Activated CD4-positive, CD25-positive, alpha-beta regulatory T cell treated with anti-CD3 and anti-CD28 coated beads, Interleukin-2, amount 50 U/mL, for 16 hours (primary cell): ENCODE results near the gene EGF.

ENCODE experiments used
- DNase-seq: peaks from one replicate; pipeline ENCODE4 v3.0.0-alpha.2; 2020; ENCODE audit warnings: low read depth, low spot score

The EGF gene

DNA sequence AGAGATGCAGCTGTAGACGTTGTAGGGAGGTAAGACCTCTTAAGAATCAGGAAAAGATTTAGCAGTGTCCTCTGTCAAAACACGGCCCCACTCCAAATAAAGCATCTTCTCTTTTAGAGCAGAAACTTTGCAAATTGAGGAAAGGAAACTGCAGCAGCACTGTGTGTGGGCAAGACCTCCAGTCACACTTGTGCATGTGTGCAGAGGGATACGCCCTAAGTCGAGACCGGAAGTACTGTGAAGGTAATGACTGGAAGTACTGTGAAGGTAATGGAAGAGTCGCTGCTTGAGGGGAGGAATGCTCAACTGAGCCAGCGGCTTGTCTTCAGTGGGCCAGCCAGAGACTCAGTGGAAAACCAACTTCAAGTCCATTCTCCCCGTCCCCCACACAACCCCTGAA, 46.5 kb downstream of the EGF start:
- no peak for DNase-seq

DNA sequence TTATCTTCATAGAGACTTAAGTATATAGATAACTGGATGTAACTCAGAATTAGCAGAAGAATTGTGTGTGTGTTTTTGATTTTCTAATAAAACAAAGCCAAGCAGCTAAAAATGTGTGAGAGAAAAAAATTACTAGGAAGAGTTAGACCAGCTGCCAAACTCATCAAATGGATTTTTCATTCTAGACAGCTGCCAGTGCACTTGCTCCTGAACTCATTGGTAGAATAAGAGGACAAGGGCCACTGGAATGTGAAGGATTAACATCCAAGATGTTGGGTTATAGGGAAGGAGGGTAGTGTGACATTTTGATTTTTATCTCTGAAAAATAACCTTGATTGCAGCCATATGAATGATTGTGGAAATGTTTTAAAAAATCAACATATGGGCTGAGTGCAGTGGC, 49.7 kb downstream of the EGF start:
- DNase-seq: no peak

DNA sequence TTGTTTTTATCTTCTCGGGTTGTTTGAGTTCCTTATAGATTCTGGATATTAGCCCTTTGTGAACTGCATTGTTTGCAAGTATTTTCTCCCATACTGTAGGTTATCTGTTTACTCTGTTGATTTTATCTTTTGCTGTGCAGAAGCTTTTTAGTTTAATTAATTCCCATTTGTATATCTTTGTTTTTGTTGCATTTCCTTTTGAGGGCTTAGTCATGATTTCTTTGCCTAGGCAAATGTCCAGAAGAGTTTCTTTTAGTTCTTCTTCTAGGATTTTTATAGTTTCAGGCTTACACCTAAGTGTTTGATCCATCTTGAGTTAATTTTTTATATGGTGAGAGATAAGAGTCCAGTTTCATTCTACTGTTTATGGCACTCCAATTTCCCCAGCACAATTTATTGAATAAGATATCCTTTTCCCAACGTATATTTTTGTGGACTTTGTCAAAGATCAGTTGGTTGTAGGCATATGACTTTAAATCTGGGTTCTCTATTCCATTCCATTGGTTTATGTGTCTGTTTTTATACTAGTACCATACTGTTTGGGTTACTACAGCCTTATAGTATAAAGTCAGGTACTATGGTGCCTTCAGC, 54.3 kb downstream of the EGF start:
- DNase-seq: no peak

DNA sequence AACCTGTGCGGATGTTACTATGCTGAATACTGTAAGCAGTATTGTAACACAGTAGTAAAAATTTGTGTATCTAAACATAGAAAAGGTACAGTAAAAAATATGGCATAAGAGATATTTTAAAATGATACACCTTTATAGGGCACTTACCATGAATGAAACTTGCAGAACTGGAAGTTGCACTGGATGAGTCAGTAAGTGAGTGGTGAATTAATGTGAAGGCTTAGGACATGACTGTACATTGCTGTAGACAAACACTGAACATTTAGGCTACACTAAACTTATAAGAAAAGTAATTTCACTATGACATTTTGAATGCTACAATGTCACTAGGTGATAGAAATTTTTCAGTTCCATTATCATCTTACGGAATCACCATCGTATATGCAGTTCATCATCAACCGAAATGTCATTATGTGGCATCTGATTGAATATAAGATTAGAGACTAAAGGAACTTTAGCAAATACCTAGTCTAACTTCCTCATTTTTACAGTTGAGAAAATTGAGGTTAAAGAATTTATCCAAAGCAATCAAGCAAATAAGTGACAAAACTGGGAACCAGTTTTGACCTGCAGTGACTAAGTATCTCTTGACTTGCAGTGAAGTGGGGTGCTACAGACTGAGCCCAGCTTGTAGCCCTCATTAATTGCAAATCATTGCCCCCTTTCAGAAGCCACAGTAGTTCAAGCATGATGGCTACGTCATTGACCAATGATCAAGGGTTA, 55.3 kb downstream of the EGF start:
- no peak for DNase-seq

DNA sequence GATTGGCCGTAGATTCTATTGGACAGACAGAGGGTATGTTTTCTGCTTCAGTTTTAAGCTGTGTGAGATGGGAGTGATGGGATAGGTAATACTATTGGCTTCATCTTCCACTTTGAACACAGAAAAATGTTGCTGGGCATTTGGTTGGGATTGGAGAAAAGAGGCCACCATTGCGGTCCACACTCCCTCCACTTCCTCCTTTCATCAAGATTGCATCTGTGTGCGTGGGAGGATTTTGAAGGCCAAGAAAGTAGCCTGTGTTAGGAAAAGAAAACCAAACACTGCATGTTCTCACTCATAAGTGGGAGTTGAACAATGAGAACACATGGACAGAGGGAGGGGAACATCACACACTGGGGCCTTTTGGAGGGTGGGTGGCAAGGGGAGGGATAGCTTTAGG, 56.4 kb downstream of the EGF start:
- DNase-seq: no peak

DNA sequence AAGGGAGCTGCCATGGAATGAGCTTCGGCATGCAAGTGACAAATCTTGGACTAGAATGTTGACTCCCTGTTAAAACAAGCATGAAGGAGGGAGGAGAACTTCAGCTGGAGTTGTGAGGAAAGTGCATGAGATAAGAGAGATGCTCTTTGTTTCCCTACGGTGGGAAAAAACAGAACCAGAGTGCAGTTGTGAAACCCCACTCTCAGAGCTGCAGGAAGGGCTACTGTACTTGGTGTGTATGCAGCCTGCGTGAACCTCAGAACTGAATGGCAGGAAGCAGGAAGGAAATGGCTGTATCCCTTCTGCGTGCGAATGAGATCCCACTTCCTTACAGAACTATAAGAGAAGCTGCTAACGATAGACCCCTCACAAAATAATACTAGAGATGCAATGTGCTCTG, 57.2 kb downstream of the EGF start:
- DNase-seq: no peak

DNA sequence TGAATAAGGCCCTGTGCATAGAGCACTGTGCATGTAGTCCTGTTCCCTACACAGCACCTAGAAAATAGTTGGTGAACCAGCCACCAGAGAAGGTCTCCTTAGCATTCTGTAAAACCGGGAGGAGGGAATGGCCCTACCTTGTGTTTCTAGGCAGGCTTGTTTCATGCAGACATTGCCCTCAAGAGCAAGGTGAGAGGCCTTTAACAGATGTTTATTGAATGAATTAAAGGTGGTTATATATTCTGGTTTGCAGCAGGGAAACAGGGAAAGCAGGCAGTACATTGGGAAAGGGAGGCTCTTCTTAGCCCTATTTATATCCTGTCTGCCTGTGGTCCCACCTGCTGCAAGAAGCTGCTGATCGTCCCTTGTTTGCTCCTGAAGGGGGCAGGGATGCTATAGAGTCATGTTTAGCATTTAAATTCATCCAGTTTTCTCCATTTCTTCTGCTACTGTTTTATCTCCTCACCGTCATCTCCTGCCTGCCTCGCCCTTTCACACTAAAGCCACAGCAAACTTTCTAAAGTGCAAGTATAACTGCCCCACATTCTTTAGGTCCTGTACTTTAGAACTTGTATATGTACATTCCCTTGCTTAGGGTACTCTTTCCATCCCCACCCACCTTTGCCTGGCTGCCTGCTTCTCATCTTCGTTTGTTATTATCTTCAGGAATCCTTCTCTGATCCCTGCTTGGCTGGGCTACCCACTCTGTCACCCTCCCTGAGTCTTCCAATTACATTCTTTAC, 60.3 kb downstream of the EGF start:
- DNase-seq: no peak

DNA sequence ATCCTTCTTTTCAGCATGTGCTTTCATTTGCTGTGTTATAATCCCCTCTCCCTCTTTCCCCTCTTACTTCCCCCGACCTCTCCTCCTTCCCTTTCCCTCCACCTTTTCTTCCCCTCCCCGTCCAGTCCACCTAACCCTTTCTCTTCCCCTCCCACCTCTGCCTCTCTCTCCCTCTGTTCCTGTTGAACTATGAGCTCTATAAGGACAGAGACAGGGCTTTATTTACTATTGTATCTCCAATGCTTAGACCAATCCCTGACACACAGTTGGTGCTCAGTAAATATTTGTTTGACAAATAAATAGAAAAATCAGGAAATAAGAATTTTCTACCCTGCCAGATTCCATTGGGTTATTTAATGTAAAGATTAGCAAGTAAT, 60.8 kb downstream of the EGF start:
- no peak for DNase-seq

DNA sequence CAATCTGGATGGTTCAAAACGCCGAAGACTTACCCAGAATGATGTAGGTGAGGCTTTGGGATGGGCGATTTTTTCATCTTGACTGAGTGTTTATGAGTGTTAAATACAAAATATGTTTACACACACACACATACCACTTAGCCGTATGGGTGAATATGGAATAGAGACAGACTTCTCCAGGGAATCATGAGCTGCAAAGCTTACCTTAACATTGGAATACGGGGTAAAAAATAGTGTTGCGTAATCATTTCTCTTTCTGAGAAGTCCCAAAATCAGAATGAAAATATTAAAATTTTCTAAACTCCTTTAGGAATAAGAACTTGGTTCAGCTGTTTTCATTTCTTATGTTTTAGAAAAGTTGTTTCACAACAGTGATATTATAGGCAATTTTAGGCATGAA, 63.5 kb downstream of the EGF start:
- DNase-seq: no peak

DNA sequence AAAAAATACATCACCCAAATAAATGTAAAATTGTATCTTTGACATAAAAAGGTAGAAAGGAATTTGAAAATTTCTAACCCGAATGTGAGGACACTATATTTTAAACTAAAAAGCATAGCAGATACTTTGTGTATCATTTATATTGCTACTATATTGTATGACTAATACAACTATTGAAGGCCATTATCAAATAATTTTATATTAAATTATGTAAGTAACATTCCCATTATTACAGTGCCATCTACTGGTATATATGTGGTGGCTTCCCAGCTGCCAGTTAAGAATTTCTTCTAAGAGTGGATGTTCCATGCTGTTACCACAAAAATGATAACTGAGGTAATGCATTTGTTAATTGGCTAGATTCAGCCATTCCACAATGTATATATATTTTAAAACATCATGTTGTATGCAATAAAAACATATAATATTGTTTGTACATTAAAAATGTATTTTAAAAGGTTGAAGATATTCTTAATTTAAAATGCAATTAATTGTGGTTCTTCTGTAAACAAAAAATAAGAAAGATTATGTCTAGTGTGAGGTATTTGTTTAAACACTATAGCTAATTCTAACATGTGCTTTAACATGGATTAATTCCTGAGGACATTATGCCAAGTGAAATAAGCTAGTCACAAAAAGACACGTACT, 65.3 kb downstream of the EGF start:
- no peak for DNase-seq

DNA sequence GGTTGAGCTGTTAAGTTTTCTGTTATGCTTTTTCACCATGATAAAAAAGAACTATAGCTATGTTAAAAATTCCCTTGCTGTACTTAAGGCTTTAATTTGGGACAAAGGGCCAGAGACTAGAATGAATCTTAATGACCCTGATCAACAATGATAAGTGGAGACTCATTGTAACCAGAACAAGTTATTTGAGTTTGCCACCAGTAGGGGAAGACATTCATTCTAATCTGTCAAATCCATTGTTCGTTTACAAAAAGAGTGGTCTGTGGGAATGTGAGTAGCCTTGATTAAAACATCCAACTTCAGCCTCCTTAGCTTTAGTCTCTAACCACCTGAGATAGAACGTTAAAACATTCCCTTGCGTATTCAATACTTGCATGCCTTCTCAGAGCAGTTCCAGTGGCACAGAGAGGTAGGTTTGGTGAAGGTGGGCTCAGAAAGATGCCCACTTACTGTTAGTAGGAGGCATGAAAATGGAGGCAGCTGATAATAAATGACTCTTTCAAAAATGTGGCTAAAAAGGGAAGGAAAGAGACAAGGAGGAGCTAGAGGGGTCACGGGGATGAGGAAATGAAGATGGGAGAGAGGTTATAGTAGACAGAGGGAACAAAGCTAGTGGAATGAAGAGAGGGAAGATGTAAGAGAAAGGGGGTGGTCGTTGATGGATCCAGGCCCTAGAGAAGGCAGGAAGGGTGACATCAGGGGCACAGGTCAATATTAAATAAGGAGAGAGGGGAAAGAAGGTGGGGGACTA, 66.2 kb downstream of the EGF start:
- no peak for DNase-seq

DNA sequence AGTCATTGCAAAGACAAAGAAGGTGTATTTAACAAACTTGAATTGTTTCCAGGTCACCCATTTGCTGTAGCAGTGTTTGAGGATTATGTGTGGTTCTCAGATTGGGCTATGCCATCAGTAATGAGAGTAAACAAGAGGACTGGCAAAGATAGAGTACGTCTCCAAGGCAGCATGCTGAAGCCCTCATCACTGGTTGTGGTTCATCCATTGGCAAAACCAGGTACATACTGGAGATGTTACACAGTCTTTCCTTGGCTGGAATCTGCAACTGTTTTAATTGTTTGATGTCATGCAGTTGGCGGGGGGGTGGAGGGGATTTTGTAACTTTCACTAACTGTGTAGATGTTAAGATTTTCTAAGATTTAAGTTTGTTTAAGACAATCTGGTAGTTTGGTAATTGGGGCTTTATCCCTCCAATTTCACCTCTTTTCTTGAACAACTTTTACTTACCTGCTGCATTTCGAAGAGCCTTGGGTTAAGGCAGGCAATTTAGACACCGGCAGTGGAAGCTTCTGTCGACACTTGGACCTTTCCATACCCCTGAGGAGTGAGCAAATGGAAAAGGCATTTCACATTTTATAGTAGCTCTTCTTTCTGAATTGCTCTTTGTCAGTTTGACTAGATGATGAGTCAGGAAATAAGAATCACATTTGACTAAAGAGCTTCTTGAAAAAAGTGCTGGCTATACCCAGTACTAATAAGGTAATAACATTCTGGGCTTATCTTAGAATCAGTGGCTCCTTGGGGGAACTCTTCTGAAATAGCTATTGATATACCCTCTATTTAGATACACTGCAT, 67.4 kb downstream of the EGF start:
- no peak for DNase-seq

DNA sequence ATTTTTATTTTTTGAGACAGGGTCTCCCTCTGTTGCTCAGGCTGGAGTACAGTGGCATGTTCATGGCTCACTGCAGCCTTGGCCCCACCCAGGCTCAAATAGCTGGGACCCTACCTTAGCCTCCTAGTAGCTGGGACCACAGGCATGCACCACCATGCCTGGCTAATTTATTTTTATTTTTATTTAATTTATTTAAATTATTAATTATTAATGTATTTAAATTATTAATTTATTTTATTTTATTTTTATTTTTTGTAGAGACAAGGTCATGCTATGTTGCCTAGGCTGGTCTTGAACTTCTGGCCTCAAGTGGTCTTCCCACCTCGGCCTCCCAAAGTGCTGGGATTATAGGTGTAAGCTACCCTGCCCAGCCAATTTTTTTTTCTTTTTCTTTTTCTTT, 69.3 kb downstream of the EGF start:
- DNase-seq: no peak

DNA sequence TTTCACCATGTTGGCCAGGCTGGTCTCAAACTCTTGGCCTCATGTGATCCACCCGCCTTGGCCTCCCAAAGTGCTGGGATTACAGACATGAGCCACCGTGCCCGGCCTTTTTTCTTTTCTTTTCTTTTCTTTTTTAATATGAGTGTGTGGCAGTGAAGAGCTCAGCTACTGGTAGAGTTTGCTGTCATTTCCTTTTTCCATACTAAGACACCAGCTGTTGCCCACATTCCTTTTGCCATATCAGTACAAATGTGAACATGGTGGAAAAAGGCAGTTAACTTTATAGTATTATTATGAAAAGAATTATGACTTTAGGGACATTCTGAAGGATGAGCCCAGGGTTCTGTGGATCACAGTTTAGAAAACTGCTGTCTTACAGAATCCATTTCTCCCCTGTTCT, 69.8 kb downstream of the EGF start:
- DNase-seq: no peak

DNA sequence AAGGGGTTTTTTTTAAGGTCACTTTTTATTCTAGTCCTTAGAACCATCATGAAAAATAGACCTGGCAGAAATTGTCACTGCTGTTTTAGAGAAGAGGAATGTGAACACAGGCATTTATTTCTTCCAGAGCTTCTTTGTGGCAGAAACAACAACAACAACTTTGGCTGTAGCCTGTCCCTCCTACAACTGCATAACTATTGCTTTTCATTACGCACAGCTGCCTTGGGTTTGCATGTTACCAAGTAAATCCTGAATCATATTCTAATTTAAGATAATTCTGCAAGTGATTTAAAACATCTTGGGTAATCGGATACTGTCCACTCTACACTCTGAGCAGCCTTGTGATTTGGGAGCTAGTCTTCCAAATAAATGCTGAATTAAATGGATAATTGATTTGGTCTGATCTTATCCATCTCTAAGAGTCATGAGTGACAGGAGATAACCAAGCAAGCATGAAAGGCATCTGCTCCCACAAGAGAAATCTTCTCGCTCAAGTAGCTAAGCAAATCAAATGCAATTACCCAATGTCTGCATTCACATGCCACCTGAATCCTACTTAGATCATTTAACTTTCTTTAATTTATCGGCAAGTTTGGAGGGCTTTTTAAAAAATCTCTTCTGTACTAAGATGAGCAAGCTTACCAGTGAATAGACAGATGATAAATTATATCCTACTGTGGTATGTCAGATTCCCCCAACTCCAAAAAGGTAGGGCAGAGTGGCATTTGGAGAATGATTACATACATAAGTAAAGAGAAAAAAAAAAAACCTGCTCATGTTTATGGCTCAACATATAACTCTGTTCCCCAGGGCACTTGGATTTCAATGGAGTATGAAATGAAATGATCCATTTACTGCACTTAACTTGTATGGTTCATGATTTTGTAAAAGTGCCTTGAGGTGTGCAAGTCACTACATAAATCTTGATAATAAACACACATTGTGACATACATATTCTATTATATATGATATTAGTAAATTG, 73.6 kb downstream of the EGF start:
- DNase-seq: no peak

DNA sequence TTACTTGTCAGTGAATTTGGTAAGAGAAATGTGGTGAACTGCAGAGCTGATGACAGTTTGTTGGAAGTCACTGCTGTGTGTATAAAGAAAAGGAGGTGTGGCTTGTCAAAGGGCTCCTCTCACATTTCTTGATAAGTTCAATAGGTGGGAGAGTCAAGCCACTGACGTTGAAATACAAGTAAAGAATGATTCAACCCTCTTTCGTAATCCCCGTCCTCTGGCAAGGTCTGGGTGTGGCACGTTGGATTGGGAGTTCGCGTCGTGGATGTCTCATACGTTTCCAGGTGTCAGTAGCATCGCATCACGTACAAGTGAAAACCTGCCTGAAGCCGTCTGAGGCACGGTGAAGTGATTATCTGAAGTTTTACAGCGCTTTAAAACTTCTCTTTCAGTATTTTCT, 76.4 kb downstream of the EGF start:
- no peak for DNase-seq

DNA sequence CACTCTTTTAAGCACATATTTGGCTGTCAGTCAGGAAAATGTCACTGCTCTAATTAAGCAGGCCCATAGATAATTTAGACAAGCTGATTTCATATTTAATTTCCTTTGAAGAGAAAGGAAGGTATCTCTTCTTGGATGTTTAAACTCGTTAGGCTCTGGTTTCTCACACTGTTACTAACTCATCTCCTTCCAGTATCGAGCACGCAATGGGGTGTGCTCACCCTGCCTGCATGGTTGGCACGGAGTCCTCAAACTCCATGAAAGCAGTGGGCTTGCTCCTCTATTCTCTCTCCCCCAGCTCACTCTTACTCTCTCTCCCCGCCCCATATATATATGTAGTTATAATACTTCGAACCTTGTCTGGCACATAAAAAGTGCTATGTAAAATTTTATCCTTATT, 76.9 kb downstream of the EGF start:
- no peak for DNase-seq

DNA sequence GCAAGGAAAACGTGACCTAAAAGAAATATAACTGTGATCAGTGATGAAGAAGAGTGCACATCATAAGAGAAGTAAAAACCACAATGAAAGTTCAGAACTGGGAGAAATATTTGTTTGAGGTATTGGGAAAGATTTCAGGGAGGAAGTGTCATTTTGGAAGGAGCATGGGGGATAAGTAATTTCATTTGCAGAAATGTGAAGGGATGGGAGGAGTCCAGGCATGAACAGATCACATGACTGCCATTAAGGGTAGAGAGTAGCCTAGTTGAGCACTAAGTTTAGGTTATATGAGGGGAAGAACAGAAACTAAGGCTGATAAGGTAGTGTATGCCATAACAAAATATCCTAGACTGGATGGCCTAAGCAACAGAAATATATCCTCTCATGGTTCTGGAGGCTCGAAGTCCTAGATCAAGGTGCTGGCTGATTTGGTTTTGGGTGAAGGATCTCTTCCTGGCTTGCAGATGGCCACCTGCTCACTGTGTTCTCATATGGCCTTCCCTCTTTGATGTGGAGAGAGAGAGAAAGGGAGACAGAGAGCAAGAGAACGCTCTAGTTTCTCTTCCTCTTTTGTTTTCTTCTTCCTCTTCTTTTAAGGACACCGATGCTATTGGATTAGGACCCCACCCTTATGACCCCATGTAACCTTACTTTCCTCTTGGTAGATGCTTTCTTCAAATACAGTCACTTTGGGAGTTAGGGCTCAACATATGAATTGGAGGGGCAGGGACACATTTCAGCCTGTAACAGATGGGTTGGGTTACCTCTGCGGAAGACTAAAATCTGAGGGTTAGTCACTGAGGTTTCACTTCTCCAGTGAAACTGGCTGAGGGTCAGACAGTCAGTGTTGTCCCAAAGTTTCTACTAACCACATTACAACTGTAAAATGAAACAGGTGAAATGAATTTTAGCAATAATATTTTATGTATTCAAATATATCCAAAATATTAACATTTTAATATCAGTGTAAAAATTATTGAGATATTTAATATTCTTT, 77.9 kb downstream of the EGF start:
- no peak for DNase-seq

DNA sequence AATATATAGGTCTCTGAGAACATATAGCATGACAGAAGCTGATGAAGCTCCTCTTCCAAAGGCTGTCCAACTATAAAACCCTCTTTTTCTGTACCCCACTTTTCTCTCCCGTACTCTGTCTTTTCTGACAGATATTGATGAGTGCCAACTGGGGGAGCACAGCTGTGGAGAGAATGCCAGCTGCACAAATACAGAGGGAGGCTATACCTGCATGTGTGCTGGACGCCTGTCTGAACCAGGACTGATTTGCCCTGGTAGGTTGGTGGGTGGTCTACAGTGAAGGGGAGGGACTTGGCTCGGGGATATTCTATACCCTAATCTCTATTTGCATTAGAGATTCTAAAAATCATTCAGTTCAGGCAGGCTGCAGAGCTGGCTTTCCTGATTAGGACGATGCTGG, 80.4 kb downstream of the EGF start:
- DNase-seq: no peak
